Activated naive CD4-positive, alpha-beta T cell treated with anti-CD3 and anti-CD28 coated beads, Interleukin-2, amount 50 U/mL, for 16 hours (primary cell): ENCODE results near the gene GPI.
"Not testable (repeated sequence)": the region's sequence is repeated elsewhere in the genome, so short reads cannot be mapped to it uniquely, and the experiment has no call there.

ENCODE experiments used
- DNase-seq: peaks from one replicate; pipeline ENCODE4 v3.0.0-alpha.2; 2020

Gene GPI

GRCh38 chr19:34343751-34344150 is 21.2 kb upstream of the GPI start:
- DNase-seq = no peak

- peak; percentile 70 for DNase-seq
Observed at GRCh38 chr19:34345947-34346351, 19.0 kb upstream of the GPI start.

- no peak for DNase-seq
Observed at GRCh38 chr19:34347561-34348165, 17.3 kb upstream of the GPI start.

- DNase-seq = no peak
Observed at GRCh38 chr19:34348899-34349487, 16.0 kb upstream of the GPI start.

GRCh38 chr19:34350161-34350561 is 14.8 kb upstream of the GPI start:
- peak; percentile 59 for DNase-seq

GRCh38 chr19:34351382-34351826 is 13.6 kb upstream of the GPI start:
- no peak for DNase-seq

- no peak for DNase-seq
Observed at GRCh38 chr19:34353546-34353945, 11.4 kb upstream of the GPI start.

GRCh38 chr19:34355201-34355600 is 9.8 kb upstream of the GPI start:
- DNase-seq = no peak

GRCh38 chr19:34356875-34357274 is 8.1 kb upstream of the GPI start:
- no peak for DNase-seq

- DNase-seq = no peak
Observed at GRCh38 chr19:34357431-34357830, 7.6 kb upstream of the GPI start.

GRCh38 chr19:34359140-34359953 is 5.6 kb upstream of the GPI start:
- peak; percentile 97 for DNase-seq

GRCh38 chr19:34359954-34360315 is 5.1 kb upstream of the GPI start:
- DNase-seq = no peak

GRCh38 chr19:34360354-34360909 is 4.6 kb upstream of the GPI start:
- no peak for DNase-seq

GRCh38 chr19:34362679-34363069 is 2.3 kb upstream of the GPI start:
- no peak for DNase-seq

- DNase-seq = no peak
Observed at GRCh38 chr19:34363094-34363493, 1.9 kb upstream of the GPI start.

GRCh38 chr19:34363930-34364329 is 1.1 kb upstream of the GPI start:
- no peak for DNase-seq

GRCh38 chr19:34364462-34364829 is 550 bp upstream of the GPI start:
- no peak for DNase-seq

GRCh38 chr19:34365463-34366401 is 736 bp downstream of the GPI start:
- DNase-seq = peak; percentile 23

GRCh38 chr19:34366738-34367623 is 2.0 kb downstream of the GPI start:
- DNase-seq = no peak

GRCh38 chr19:34367624-34367957 is 2.6 kb downstream of the GPI start:
- DNase-seq = no peak

- no peak for DNase-seq
Observed at GRCh38 chr19:34368338-34368737, 3.3 kb downstream of the GPI start.

GRCh38 chr19:34369166-34369565 is 4.2 kb downstream of the GPI start:
- not testable (repeated sequence) for DNase-seq
